ENCODE results near the gene SLC27A4. TPM values are rescaled to one million over a fixed set of nuclear protein-coding genes. Genes with fewer than 3 reads are reported as not detected.

The SLC27A4 gene
- total RNA-seq, 6 experiments from 2014 or later = 15.8 to 97.3 (median 24.1) TPM

DNA sequence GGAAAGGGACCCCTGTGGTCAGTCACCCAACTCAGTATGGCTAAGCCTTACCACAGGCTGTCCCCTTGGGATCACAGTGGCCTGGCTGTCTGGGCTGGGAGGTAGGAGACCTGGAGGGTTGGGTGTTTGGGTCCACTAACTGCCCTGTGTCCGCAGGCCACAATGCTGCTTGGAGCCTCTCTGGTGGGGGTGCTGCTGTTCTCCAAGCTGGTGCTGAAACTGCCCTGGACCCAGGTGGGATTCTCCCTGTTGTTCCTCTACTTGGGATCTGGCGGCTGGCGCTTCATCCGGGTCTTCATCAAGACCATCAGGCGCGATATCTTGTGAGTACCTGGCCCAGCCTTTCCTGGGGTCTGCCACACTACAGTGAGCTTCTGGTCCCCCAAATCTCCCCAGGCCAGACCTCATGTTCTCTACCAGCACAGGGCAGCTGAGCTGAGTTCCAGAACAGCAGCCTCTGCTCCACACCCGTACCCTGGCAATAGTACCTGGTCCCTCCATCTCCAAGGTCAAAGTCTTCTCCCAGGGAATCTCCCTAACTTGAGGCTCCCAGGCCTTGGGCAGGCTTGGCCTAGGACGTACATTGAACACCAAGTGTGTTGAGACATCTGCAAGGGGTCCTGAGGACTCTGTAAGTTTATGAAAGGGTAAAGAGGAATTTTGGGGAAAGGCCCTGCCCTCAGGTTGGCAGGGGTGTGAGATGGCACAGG is 2.8 kb downstream of the SLC27A4 start:
- Histone ChIP-seq H3K4me1 (peaks cover 0 to 6% (median 0%) of the 10 kb centered on the region in 4 donors), H3K27me3 (no peaks in the 10 kb centered on the region), H3K27ac (no peak overlapping the region), H3K9me3 (no peaks in the 10 kb centered on the region), H3K36me3 (peaks cover 0 to 38% (median 4%) of the 10 kb centered on the region in 4 donors), H3K4me3 (no peak overlapping the region)
- ATAC-seq (no peak), DNase-seq (no peak)
- intact Hi-C loops (cut with DNase I) = loop anchor here (10.0 kb wide), 1 partner anchor 48 kb away; no protein-coding TSS in a partner anchor
- 45% methylated on average over 2 of the region's 8 CpGs for WGBS (ENCODE audit: insufficient coverage, low coverage, low lambda C conversion rate, missing lambda C conversion rate)
- no peak for TF ChIP-seq POLR2A (IDR thresholded peaks at IDR 0.05)
- TF ChIP-seq, protein P1, sequence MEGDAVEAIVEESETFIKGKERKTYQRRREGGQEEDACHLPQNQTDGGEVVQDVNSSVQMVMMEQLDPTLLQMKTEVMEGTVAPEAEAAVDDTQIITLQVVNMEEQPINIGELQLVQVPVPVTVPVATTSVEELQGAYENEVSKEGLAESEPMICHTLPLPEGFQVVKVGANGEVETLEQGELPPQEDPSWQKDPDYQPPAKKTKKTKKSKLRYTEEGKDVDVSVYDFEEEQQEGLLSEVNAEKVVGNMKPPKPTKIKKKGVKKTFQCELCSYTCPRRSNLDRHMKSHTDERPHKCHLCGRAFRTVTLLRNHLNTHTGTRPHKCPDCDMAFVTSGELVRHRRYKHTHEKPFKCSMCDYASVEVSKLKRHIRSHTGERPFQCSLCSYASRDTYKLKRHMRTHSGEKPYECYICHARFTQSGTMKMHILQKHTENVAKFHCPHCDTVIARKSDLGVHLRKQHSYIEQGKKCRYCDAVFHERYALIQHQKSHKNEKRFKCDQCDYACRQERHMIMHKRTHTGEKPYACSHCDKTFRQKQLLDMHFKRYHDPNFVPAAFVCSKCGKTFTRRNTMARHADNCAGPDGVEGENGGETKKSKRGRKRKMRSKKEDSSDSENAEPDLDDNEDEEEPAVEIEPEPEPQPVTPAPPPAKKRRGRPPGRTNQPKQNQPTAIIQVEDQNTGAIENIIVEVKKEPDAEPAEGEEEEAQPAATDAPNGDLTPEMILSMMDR (IDR thresholded peaks at IDR 0.05) = no peak

GRCh38 chr9:128343855-128344254 is 3.5 kb downstream of the SLC27A4 start:
- WGBS (ENCODE audit: insufficient coverage, low coverage, low lambda C conversion rate, missing lambda C conversion rate) = 79% methylated on average over 4 of the region's 4 CpGs
- Histone ChIP-seq H3K4me1 (peaks cover 0 to 6% (median 0%) of the 10 kb centered on the region in 4 donors), H3K27me3 (no peaks in the 10 kb centered on the region), H3K4me3 (no peak overlapping the region), H3K36me3 (peaks cover 0 to 44% (median 9%) of the 10 kb centered on the region in 4 donors), H3K27ac (no peak overlapping the region), H3K9me3 (no peaks in the 10 kb centered on the region)
- no peak for DNase-seq
- no peak for ATAC-seq
- intact Hi-C loops (cut with DNase I) = loop anchor here (10.0 kb wide), 1 partner anchor 49 kb away; no protein-coding TSS in a partner anchor
- no peak for TF ChIP-seq POLR2A (IDR thresholded peaks at IDR 0.05)
- TF ChIP-seq, protein P1 (IDR thresholded peaks at IDR 0.05) = no peak

- intact Hi-C loops (cut with DNase I) = loop anchor here (10.0 kb wide), 1 partner anchor 50 kb away; no protein-coding TSS in a partner anchor
Measured at GRCh38 chr9:128344931-128345605, 4.7 kb downstream of the SLC27A4 start.

GRCh38 chr9:128349125-128349524 is 8.8 kb downstream of the SLC27A4 start:
- Histone ChIP-seq H3K27ac (no peak overlapping the region), H3K27me3 (no peaks in the 10 kb centered on the region), H3K36me3 (peaks cover 0 to 35% (median 9%) of the 10 kb centered on the region in 4 donors), H3K9me3 (no peaks in the 10 kb centered on the region), H3K4me1 (no peaks in the 10 kb centered on the region), H3K4me3 (no peak overlapping the region)
- intact Hi-C loops (cut with DNase I) = loop anchor here (10.0 kb wide), 1 partner anchor 54 kb away; no protein-coding TSS in a partner anchor
- ATAC-seq (no peak), DNase-seq (no peak)
- 100% methylated on average over 1 of the region's 2 CpGs for WGBS (ENCODE audit: insufficient coverage, low coverage, low lambda C conversion rate, missing lambda C conversion rate)
- no peak for TF ChIP-seq POLR2A (IDR thresholded peaks at IDR 0.05)
- TF ChIP-seq, protein P1 (IDR thresholded peaks at IDR 0.05) = no peak

More at GRCh38 chr9:128344931-128345605, 4.7 kb downstream of the SLC27A4 start:
- TF ChIP-seq, protein P1 (IDR thresholded peaks at IDR 0.05) = no peak
- TF ChIP-seq POLR2A (IDR thresholded peaks at IDR 0.05) = no peak
- H3K36me3 ChIP-seq = peaks cover 0 to 44% (median 9%) of the 10 kb centered on the region in 4 donors
- no peak for ATAC-seq
- no peak overlapping the region for H3K27ac ChIP-seq
- H3K4me1 ChIP-seq = peaks cover 0 to 6% (median 0%) of the 10 kb centered on the region in 4 donors
- H3K9me3 ChIP-seq = no peaks in the 10 kb centered on the region
- WGBS (ENCODE audit: insufficient coverage, low coverage, low lambda C conversion rate, missing lambda C conversion rate) = 100% methylated on average over 1 of the region's 28 CpGs
- H3K27me3 ChIP-seq = no peaks in the 10 kb centered on the region
- no peak overlapping the region for H3K4me3 ChIP-seq
- DNase-seq = no peak
